WERI-Rb-1 (cell line): Measurements from ENCODE around the gene ARHGAP26.

Experiments used
- DNase-seq: peaks from one replicate; pipeline ENCODE4 v3.0.0-alpha.2; 2020
- H3K27ac ChIP-seq: fragments of 250-450 bp; sonication (Bioruptor Pico); 2 replicates; pipeline ENCODE4 v1.5.1; 2020; ENCODE audit warnings: mild to moderate bottlenecking, moderate library complexity
- H3K27me3 ChIP-seq: fragments of 250-450 bp; sonication (Bioruptor Pico); 2 replicates; pipeline ENCODE4 v1.5.1; 2021; ENCODE audit warnings: mild to moderate bottlenecking, low read depth, moderate library complexity; ENCODE audit not compliant: insufficient read depth, severe bottlenecking
- H3K36me3 ChIP-seq: fragments of 250-450 bp; sonication (Bioruptor Pico); 2 replicates; pipeline ENCODE4 v1.5.1; 2020; ENCODE audit warnings: mild to moderate bottlenecking, moderate library complexity
- H3K4me3 ChIP-seq: 2 replicates; pipeline ENCODE4 v1.5.1; 2011; ENCODE audit warnings: low read depth, mild to moderate bottlenecking, control low read depth, low read length
- H3K9me3 ChIP-seq: fragments of 250-450 bp; sonication (Bioruptor Pico); 2 replicates; pipeline ENCODE4 v1.5.1; 2021; ENCODE audit warnings: mild to moderate bottlenecking, moderate library complexity; ENCODE audit not compliant: severe bottlenecking
- CTCF ChIP-seq: IDR thresholded peaks from 2 replicates; pipeline ENCODE4 v1.5.1; 2011; ENCODE audit warnings: low read depth, mild to moderate bottlenecking, control low read depth, inconsistent platforms, low read length

Gene ARHGAP26

GRCh38 chr5:142881076-142881783 lies 111.1 kb downstream of the ARHGAP26 start:
- Histone ChIP-seq H3K4me3 (no peak overlapping the region), H3K27ac (no peak overlapping the region), H3K9me3 (no peaks in the 10 kb centered on the region), H3K27me3 (no peaks in the 10 kb centered on the region), H3K36me3 (no peaks in the 10 kb centered on the region)
- no peak for DNase-seq
- TF ChIP-seq CTCF: no peak

- H3K4me3 ChIP-seq: no peak overlapping the region
- no peaks in the 10 kb centered on the region for H3K27me3 ChIP-seq
- no peak for DNase-seq
- H3K36me3 ChIP-seq: no peaks in the 10 kb centered on the region
- no peak for TF ChIP-seq CTCF
- no peaks in the 10 kb centered on the region for H3K9me3 ChIP-seq
- no peak overlapping the region for H3K27ac ChIP-seq
Measured at GRCh38 chr5:142881784-142882126, 111.6 kb downstream of the ARHGAP26 start.

GRCh38 chr5:142883025-142883424 lies 112.8 kb downstream of the ARHGAP26 start:
- Histone ChIP-seq H3K9me3 (no peaks in the 10 kb centered on the region), H3K36me3 (no peaks in the 10 kb centered on the region), H3K27ac (no peak overlapping the region), H3K4me3 (no peak overlapping the region), H3K27me3 (no peaks in the 10 kb centered on the region)
- TF ChIP-seq CTCF: no peak
- DNase-seq: no peak

DNA sequence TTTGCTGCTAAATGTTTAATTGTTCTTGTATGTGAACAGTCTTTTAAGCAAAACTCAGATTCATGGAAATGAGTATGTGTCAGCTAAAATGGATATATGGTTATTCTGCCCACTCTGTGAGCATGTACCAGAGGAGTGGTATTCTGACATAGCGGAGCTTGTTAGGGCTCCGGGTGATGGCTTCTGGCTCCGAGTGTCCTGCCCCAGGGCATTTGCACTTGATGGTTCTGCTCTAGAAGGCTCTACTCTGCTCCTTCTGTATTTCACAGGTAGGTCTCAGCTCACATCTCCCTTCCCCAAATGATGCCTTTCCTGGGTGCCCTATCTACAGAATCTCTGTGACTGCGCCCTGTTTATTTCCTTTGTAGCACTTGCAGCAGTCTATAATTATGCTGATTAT lies 113.3 kb downstream of the ARHGAP26 start:
- no peak overlapping the region for H3K4me3 ChIP-seq
- H3K9me3 ChIP-seq: no peaks in the 10 kb centered on the region
- TF ChIP-seq CTCF: no peak
- H3K27ac ChIP-seq: no peak overlapping the region
- H3K36me3 ChIP-seq: no peaks in the 10 kb centered on the region
- no peaks in the 10 kb centered on the region for H3K27me3 ChIP-seq
- DNase-seq: no peak

GRCh38 chr5:142884029-142884428 lies 113.9 kb downstream of the ARHGAP26 start:
- no peak for TF ChIP-seq CTCF
- no peak for DNase-seq
- Histone ChIP-seq H3K4me3 (no peak overlapping the region), H3K27me3 (no peaks in the 10 kb centered on the region), H3K27ac (no peak overlapping the region), H3K9me3 (no peaks in the 10 kb centered on the region), H3K36me3 (no peaks in the 10 kb centered on the region)

- DNase-seq: no peak
- Histone ChIP-seq H3K36me3 (no peaks in the 10 kb centered on the region), H3K9me3 (no peaks in the 10 kb centered on the region), H3K27ac (no peak overlapping the region), H3K27me3 (no peaks in the 10 kb centered on the region), H3K4me3 (no peak overlapping the region)
- TF ChIP-seq CTCF: no peak
Measured at GRCh38 chr5:142886211-142886610, 116.0 kb downstream of the ARHGAP26 start.
